Measurements from ENCODE around the gene TSC1.
"Not testable (repeated sequence)": the region's sequence is repeated elsewhere in the genome, so short reads cannot be mapped to it uniquely, and the experiment has no call there.

TSC1 gene

GRCh38 chr9:132944294-132945185 is at the start of gene TSC1:
TSC1 (minus strand) TSS chr9:132944616; CDS start chr9:132928872, 15,744 bp downstream.
- DNase-seq (ENCODE audit: low read depth) = peak; percentile 85

- no peak for DNase-seq (ENCODE audit: low read depth)
Measured at GRCh38 chr9:132993511-132993939, 49.1 kb upstream of the TSC1 start.

- DNase-seq (ENCODE audit: low read depth) = no peak
Measured at GRCh38 chr9:132991351-132992300, 47.2 kb upstream of the TSC1 start.

GRCh38 chr9:132990781-132991180 is 46.4 kb upstream of the TSC1 start:
- DNase-seq (ENCODE audit: low read depth) = no peak

GRCh38 chr9:132989998-132990557 is 45.7 kb upstream of the TSC1 start:
- DNase-seq (ENCODE audit: low read depth) = not testable (repeated sequence)

GRCh38 chr9:132989414-132989996 is 45.1 kb upstream of the TSC1 start:
- DNase-seq (ENCODE audit: low read depth) = no peak

- DNase-seq (ENCODE audit: low read depth) = no peak
Measured at GRCh38 chr9:132989014-132989310, 44.5 kb upstream of the TSC1 start.

GRCh38 chr9:132988244-132989013 is 44.0 kb upstream of the TSC1 start:
- DNase-seq (ENCODE audit: low read depth) = no peak

- no peak for DNase-seq (ENCODE audit: low read depth)
Measured at GRCh38 chr9:132986640-132987620, 42.5 kb upstream of the TSC1 start.

- no peak for DNase-seq (ENCODE audit: low read depth)
Measured at GRCh38 chr9:132986114-132986513, 41.7 kb upstream of the TSC1 start.

- no peak for DNase-seq (ENCODE audit: low read depth)
Measured at GRCh38 chr9:132985489-132985888, 41.1 kb upstream of the TSC1 start.

GRCh38 chr9:132985071-132985350 is 40.6 kb upstream of the TSC1 start:
- no peak for DNase-seq (ENCODE audit: low read depth)

- DNase-seq (ENCODE audit: low read depth) = no peak
Measured at GRCh38 chr9:132984202-132985070, 40.0 kb upstream of the TSC1 start.

- DNase-seq (ENCODE audit: low read depth) = no peak
Measured at GRCh38 chr9:132983491-132984201, 39.2 kb upstream of the TSC1 start.

GRCh38 chr9:132982458-132982857 is 38.0 kb upstream of the TSC1 start:
- no peak for DNase-seq (ENCODE audit: low read depth)

- no peak for DNase-seq (ENCODE audit: low read depth)
Measured at GRCh38 chr9:132980157-132980556, 35.7 kb upstream of the TSC1 start.

- DNase-seq (ENCODE audit: low read depth) = no peak
Measured at GRCh38 chr9:132978451-132979131, 34.2 kb upstream of the TSC1 start, which contains the start of gene GFI1B. GFI1B (plus strand) TSS chr9:132978694; CDS start chr9:132986679, 7,985 bp downstream.

GRCh38 chr9:132978112-132978450 is 33.7 kb upstream of the TSC1 start:
- no peak for DNase-seq (ENCODE audit: low read depth)

Measured in HS-5 (cell line).